ENCODE measurements around the gene CHRNA9. TPM values are rescaled to one million over a fixed set of nuclear protein-coding genes. Genes with fewer than 3 reads are reported as not detected.

Gene CHRNA9
- polyA plus RNA-seq, 4 donors: 0.76 to 1.6 (median 0.98) TPM

DNA sequence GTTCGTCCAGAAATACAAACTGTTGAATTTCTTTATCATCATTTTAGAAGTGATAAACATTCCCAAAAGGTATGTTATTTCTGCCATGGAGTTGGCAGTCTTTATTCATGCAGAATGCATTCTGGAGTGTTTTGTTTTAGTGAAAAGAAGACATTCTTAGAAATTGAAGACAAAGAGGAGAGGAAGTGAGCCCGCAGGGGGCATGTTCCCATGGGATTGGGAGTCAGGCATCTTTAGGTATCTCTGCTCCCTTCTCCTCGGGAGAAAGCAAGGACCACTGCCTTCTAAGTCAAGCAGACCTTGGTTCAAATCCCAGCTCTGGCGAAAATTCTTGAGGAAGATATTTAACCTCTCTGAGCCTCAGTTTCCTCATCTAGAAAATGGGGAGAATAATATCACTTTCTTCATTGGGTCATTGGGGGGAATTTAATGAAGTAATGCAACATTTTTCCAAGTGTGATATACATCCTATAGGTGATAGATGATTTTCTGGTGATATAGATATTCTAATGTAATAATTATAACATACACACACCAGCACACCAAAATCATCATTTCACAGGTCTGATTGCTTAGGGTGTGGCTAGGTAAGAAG is 26.5 kb upstream of the CHRNA9 start:
- no peak for DNase-seq (ENCODE audit: low read depth in 4 of 4, low spot score in 2 of 4)

DNA sequence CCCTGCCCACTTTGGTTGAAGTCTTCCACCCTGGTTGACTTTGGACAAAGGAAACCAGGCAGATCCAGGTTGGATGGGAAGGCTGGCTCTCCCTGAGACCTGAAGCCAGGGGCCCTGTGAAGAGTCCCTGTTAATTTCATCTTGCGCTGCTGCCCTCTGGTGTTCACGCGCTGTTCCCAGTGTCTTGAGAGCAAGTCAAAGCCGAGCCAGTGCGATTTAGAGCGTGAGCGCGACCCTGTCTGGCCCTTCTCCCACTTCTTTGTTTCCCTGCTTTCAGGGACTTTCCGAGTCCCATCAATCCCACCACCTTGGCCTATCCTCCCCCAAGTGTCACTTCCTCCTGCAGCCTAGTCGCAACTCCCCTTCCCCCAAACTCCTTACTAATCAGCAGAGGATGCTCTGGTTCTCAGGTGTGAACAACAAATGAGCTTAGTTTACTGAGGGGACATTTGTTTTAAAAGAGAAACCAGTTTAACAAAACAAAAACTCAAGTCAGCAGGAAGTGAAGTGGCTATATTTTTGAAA is 25.8 kb upstream of the CHRNA9 start:
- peak; percentile 63 to 89 (median 74) for DNase-seq (ENCODE audit: low read depth in 4 of 4, low spot score in 2 of 4)

DNA sequence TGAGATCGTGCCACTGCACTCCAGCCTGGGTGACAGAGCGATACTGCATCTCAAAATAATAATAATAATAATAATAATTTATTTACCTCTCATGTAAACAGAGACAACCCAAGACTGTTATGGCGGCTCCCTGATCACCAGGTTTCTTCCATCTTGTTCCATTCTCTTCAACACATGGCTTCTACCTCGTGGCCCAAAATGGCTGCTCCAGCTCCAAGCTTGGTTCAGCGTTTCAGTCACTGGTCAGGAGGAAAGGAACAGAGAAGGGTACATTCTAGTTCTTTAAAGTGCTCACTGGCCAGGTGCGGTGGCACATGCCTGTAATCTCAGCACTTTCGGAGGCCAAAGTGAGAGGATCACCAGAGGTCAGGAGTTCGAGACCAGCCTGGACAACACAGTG is 24.9 kb upstream of the CHRNA9 start:
- DNase-seq (ENCODE audit: low read depth in 4 of 4, low spot score in 2 of 4): no peak

DNA sequence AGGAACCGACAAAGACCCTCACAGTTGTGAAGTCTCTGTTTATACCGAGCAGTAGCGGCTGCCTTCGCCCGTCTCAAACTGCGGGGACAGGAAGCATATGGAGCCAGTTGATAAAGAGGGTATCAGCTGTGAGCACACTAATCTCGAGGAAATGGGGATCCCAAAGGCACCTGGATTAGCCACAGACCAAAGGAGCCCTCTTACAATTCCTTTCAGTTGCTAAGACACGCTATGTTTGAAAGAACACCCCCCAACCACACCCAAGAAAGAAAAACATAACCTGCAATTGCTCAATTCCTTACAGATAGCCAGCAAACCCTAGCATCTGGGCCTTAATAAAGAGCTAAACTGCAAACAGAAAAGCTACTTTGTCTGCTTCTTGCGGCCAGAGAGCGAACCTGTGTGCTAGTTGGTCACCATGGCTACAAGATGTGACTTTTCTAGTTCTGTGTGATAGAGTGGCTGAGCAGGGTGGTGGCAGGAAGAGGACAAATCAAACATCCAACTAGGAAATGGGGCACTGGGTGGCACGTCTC is 23.3 kb upstream of the CHRNA9 start:
- DNase-seq (ENCODE audit: low read depth in 4 of 4, low spot score in 2 of 4): no peak

DNA sequence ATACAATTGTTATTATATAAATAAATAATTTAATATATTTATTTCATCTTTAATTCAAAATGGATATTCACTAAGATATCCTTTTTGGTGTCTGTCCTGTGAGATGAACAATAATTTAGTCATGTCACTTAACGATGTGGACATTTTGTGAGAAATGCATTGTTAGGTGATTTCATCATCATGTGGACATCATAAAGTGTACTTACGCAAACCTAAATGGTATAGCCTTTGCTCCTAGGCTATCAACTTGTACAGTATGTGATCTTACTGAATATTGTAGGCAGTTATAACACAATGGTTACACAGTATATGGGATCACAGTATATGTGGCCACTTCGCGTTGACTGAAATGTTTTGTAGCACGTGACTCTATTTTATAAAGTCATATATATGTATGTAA is 20.2 kb upstream of the CHRNA9 start:
- no peak for DNase-seq (ENCODE audit: low read depth in 4 of 4, low spot score in 2 of 4)

DNA sequence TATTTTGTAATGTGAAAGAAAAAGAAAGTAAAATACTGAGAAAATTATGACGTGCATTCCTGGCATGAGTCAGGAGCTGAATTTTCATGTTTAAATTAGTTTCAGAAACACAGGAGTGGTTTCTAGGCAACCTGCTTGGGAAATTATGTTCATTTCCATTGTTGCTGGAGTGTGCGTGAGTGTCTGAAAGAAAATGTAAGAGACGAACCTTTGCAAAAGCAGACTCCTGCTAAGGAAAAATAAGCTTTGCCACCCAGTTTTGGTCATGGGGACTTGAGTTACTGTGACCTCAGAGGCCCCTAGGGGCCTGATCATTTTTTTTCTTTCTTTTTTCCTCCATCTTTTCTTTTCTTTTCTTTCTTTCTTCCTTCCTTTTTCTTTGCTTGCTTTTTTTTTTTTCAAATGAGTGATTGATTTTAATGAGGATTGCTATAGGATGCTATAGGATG is 18.8 kb upstream of the CHRNA9 start:
- no peak for DNase-seq (ENCODE audit: low read depth in 4 of 4, low spot score in 2 of 4)

DNA sequence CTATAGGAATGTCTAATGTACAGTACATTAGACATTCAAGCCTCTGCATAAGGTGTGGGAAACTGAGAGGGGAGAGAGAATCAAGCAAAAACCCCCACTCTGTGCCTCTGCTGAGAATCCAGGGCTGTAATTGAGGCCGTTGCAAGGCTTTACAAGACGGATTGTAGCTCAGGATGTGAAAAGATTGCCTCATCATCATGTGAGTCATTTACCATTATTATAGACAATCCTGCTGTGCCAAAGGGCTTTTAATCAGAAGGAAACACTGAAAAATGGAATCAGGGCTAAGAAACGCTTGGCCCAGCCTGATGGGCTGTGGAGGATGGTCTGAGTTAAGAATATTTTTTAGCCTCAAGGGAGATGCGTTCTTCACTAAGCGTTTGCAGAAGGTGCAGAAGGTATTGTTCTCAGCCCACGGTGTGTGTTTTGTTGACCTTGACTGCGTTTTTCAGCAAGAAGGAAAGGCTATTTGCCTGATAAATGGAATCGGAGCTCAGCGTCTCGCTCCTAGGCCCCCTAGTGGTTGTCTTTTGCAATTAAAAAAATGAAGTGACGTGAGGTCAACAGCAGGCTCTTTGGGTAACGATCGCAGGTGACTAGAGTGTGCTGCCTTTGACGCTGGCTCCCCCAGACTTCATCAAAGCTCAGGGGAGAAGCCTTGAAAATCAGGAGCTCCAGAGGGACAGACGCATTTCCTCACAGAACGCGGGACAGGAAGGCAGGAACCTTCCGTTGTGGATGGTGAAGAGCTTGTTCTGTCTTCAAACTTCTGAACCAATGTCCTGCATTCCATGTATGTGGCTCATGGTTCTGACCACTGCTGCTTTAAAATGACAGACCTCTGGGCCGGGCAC is 18.1 kb upstream of the CHRNA9 start:
- DNase-seq (ENCODE audit: low read depth in 4 of 4, low spot score in 2 of 4): no peak

DNA sequence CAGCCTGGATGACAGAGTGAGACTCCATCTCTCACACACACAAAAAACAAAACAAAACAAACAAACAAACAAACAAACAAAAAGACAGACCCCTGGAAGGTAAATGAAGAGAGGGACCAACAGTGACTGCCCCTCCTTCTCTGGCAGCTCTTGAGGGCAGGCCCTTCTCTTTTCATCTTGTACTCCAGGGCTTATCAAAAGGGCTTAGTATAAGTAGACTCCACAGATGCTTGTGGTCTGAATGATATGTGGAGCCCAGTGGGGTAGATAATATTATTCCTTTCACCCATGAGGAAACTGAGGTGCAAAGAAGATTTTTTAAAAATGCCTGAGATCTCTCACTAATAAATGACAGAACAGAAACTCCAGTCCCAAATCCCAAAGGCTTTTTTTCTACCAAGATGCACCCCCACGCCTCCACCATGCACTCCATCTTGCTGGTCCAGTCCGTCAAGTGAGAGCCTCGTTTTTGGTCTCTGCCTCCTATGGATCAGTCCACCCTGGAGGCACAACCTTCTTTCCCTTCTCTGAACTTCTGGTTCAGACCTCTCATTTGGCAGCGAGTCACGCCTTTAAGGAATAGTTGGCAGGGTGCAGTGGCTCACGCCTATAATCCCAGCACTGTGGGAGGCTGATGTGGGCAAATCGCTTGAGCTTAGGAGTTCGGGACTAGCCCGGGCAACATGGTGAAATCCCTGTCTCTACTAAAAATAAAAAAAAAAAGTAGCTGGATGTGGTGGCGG is 17.0 kb upstream of the CHRNA9 start:
- DNase-seq (ENCODE audit: low read depth in 4 of 4, low spot score in 2 of 4): no peak

DNA sequence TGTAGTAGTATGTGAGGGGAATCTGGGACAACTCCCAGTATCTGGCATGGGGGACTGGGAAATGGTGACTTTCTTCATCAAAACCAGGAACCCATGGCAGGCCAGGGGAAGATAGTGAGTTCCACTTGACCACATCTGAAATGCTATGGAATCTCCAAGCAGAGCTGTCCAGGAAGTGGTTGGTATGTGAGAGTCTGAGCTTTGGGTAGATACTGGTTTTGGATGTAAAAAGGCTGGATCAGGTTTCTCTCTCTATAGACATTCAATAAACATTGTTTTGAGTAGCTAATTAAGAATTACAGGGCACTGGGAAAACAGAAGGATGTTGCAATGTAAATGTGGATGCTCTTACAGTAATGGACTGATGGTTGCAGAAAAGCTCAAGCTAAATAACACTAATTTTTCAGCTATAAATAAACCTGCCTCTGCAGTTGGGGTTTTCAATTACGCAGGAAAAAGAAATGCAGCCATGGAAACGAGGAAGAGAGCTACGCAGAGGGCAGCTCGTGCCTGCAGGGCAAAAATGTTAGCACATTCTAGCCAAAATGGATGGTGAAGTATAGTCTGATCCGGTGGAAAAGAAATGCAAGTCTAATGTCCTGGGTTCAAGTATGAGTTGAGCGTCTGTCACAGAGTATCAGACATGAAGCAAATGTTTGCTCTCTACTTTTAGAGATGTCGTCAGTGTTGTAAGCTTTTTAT is 13.4 kb upstream of the CHRNA9 start:
- DNase-seq (ENCODE audit: low read depth in 4 of 4, low spot score in 2 of 4): no peak

DNA sequence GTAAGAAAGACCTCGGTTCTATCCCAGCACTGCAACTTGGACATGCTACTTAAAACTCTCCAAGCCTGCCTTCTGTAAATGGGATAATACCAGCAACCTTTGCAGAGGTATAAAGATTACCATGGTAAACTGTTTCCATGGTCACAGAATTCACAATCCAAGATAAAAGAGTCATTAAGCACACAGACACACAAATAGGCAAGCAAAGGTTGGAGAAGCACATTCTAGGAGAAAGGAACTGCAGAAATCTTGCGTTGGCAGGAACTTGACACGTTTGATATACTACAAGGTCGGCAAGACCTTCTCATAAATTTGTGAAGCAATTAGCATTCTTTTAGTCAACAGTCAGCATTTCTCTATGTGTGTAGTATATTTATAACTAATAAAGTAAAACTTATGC is 12.3 kb upstream of the CHRNA9 start:
- DNase-seq (ENCODE audit: low read depth in 4 of 4, low spot score in 2 of 4): no peak

DNA sequence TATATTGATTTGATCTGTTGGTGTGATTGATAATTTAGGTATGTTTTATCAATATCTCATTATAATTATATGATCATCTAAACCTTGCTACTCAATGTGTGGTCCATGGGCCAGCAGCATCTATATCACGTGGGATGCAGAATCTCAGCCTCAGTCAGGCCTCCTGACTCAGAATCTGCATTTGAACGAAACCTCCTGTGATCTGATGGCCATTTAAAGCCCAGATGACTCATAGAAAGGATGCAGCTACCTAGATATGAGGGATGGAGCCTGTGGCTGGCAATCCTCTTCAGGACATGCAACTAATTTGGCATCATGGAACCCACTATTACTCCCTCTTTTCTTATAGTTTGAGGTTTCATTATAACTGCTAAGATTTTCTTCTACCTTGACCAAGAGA is 11.3 kb upstream of the CHRNA9 start:
- DNase-seq (ENCODE audit: low read depth in 4 of 4, low spot score in 2 of 4): no peak

DNA sequence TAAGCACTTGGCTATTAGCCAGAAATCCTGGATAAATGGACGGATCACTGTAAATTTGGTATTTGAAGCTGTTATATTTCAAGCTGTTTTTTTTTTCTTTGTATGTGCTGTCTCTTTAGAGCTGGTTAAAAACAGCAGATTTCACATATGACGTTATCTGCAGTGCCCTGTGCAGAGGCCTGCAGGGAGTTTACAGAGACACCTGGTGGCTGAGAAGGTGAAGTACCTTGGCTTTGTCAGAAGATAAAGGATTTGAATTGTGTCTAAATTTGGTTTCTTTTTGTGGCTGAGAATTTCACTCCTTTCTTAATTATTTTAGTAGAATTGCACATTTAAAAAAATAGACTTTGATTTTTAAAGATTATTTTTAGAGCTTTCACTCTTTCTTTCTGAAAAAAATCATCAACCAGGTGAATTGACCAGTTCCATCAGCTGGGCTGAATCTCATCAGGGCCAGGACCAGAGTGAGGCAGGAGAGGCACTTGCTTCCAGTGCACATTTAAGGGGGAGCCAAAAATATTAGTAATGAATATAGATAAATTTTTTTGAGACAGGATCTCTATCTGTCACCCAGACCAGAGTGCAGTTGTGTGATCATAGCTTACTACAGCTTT is 9.6 kb upstream of the CHRNA9 start:
- no peak for DNase-seq (ENCODE audit: low read depth in 4 of 4, low spot score in 2 of 4)

DNA sequence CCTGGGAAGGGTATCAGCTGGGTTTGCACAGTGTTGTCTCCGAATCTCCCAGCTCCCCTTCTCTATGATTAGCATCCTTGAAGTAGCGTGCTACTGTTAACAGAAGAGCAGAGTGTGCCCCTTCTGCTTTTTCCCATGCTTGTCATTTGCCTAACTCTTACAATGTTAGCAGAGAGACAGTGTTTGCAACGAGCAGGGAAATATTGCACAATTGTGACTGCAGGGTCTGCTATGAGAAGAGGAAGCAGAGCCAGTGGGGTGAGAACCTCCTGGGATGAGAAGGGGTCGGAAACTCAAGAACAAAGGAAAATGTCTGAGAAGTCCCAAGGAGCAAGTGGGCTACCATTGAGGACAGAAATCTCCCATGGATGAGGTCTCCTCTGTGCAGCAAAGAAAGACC is 7.8 kb upstream of the CHRNA9 start:
- DNase-seq (ENCODE audit: low read depth in 4 of 4, low spot score in 2 of 4): no peak

DNA sequence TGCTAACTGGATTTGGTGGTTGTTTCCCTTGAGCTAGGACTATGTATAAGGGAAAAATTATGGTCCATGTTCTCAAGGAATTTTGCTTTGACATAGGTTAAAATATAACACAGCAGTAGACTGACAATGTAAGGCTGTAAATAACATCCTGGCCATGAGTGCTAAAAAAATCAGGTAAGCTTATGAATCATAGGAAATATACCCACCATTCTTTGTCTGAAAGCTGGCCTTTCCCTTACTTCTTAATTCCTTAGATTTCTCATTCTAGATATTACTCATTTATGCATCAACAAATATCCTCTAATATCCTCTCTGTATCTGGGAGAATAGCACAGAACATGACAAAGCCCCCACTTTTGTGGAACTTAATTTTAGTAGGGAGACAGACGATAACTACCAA is 6.8 kb upstream of the CHRNA9 start:
- DNase-seq (ENCODE audit: low read depth in 4 of 4, low spot score in 2 of 4): no peak

DNA sequence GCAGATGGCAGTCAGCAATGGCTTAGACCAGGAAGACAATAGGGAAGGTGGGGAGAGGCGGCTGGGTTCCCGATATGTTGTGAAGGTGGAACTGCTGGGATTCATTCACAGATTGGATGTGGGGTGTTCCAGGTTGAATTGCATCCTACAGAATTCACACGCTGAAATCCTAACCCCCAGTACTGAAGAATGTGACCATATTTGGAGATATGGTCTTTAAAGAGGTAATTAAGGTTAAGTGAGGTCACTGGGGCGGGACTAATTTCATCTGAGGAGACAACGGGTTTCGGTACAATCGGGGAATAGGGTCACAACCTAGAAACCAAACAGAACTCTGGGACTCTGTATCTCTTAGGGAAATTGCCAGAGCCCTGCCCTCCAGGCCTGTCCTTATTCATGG is 5.3 kb upstream of the CHRNA9 start:
- DNase-seq (ENCODE audit: low read depth in 4 of 4, low spot score in 2 of 4): no peak

DNA sequence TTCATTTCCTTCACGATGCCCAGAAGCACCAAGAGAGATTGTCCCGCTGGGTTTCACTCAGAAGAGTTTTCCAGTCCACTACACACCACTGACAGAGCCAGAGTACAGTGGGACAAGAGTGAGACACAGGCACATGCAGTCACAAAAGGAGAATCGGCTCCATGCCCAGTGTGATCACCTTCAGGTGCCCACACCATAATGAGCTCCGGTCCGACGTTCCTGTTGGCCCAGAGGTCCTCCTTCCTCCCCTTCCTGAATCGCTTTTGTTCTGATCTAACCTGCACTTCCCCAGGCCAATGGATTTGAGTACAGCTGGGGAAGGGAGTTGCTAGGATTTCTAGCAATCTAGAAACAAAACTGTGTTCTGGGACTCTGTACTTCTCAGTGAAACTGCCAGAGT is 4.6 kb upstream of the CHRNA9 start:
- DNase-seq (ENCODE audit: low read depth in 4 of 4, low spot score in 2 of 4): no peak

DNA sequence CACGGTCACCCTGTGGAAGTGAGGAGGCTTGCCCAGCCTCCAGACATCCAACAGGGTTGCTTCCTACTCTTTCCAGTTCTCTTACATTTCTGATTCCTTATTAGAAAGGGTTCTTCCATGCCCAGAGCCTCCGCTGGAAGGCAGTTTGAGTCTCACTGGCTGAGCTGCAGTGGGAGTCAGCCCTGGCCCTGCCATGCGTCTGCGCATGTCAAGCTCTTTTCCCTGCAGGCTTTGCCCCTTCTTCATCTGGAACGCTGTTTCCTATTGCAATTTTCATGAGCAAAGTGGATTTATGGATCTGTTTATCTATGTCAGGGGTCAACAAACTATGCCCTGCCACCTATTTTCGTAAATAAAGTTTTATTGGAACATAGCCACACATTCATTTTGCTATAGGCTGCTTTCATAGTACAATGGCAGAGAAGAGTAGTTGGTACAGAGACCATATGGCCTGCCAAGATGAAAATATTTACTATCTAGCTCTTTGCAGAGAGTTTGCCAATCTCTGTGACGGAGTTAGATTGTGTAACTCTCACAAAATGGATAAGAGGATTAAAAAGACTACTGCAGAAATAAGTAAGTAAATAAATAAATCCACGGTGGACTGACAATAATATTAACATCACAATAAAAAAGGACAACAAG is 3.9 kb upstream of the CHRNA9 start:
- DNase-seq (ENCODE audit: low read depth in 4 of 4, low spot score in 2 of 4): no peak

DNA sequence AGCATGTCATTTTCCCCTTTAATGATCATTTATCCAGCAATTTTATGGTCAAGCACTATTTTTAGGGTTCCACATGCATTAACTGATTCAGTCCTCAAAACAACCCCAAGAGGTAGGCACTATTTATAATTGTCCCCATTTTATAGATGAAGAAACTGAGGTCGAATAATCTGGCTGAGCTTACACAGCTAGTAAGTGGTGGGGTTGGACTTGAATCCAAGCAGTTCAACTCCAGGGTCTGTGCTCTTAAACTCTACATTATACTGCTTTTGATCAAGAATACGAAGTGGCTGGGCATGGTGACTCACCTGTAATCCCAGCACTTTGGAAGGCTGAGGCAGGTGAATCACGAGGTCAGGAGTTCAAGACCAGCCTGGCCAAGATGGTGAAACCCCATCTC is 3.2 kb upstream of the CHRNA9 start:
- DNase-seq (ENCODE audit: low read depth in 4 of 4, low spot score in 2 of 4): no peak

DNA sequence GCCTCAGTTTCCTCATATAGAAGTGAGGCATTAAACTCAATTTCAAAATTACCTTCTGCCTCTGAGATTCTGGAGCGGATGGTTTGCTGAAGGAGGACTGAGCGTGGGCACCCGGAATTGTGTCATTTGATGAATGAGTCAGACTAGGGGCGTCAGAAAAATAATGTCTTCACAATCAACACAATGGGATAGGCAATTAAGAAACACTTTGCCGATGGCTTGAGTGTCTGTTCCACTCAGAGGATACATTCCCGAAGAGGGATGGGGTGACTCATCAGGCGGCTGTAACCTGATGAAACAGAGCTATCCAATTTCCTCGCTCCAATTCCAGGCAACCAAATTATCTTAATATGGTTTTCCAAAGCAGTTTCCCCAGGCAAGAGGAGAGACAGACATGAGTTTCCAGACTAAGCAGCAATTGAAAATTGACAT is 1.2 kb upstream of the CHRNA9 start:
- no peak for DNase-seq (ENCODE audit: low read depth in 4 of 4, low spot score in 2 of 4)

DNA sequence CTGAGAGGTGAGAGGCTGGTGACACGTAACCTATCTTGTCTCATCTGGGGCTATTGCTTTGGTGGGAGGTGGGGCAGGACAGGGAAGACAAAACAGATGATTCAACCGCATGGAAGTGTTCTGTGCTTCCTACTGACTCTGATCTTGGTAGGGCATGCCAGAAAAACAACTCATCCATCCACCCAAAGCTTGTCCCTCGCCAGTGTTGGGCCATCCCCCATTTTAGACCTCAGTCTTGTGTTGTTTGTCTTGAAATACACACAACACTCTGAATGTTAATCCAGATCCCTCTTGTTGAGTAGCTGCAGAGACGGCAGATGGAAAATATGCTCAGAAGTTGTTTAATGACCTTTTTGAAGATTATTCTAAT is 377 bp downstream of the CHRNA9 start:
- no peak for DNase-seq (ENCODE audit: low read depth in 4 of 4, low spot score in 2 of 4)

All from left renal cortex interstitium (tissue), 4 donors.